K562 (cell line): Measurements from ENCODE around the gene YIF1A. TPM values are rescaled to one million over a fixed set of nuclear protein-coding genes. Genes with fewer than 3 reads are reported as not detected.

Experiments used
- ARID1B ChIP-seq: fragments of 450-650 bp; IDR thresholded peaks from 2 replicates; pipeline ENCODE4 v1.6.1; 2016; ENCODE audit warnings: antibody characterized with exemption, mild to moderate bottlenecking, inconsistent platforms
- FIP1L1 ChIP-seq: fragments of 200-400 bp; formaldehyde crosslinking; IDR thresholded peaks from 2 replicates; pipeline ENCODE4 v1.6.1; 2018; ENCODE audit warnings: mild to moderate bottlenecking, low read depth, low read length; ENCODE audit not compliant: poor library complexity, severe bottlenecking
- GTF3C2 ChIP-seq: IDR thresholded peaks from 3 replicates; pipeline ENCODE4 v1.6.1; 2011; ENCODE audit warnings: borderline replicate concordance, mild to moderate bottlenecking, moderate library complexity; ENCODE audit not compliant: insufficient read length; ENCODE audit errors: extremely low read depth
- HDAC3 ChIP-seq: fragments of 450-650 bp; IDR thresholded peaks from 2 replicates; pipeline ENCODE4 v1.6.1; 2018; ENCODE audit warnings: borderline replicate concordance, mild to moderate bottlenecking, moderate library complexity; ENCODE audit not compliant: partially characterized antibody
- IRF1 ChIP-seq: sonication (generic); formaldehyde crosslinking; IDR thresholded peaks from 2 replicates; pipeline ENCODE4 v1.8.0; 2022; ENCODE audit warnings: missing genetic modification reagents, mild to moderate bottlenecking, borderline replicate concordance
- KLF13 ChIP-seq: fragments of 450-650 bp; IDR thresholded peaks from 2 replicates; pipeline ENCODE4 v1.6.1; 2016; ENCODE audit warnings: missing genetic modification characterization, low read depth, mild to moderate bottlenecking, missing compliant biosample characterization, moderate library complexity, borderline replicate concordance
- MCM3 ChIP-seq: fragments of 450-650 bp; IDR thresholded peaks from 2 replicates; pipeline ENCODE4 v1.6.1; 2016
- NBN ChIP-seq: fragments of 450-650 bp; IDR thresholded peaks from 2 replicates; pipeline ENCODE4 v1.6.1; 2016; ENCODE audit warnings: low read depth, mild to moderate bottlenecking
- NFATC3 ChIP-seq: fragments of 450-650 bp; IDR thresholded peaks from 2 replicates; pipeline ENCODE4 v1.6.1; 2017; ENCODE audit warnings: mild to moderate bottlenecking
- PHF20 ChIP-seq: fragments of 450-650 bp; IDR thresholded peaks from 2 replicates; pipeline ENCODE4 v1.6.1; 2018; ENCODE audit not compliant: partially characterized antibody
- THAP12 ChIP-seq: fragments of 250-450 bp; sonication (Bioruptor Pico); IDR thresholded peaks from 2 replicates; pipeline ENCODE4 v1.9.0; 2021; ENCODE audit warnings: mild to moderate bottlenecking, inconsistent platforms
- USF1 ChIP-seq: sonication (generic); formaldehyde crosslinking; IDR thresholded peaks from 2 replicates; pipeline ENCODE4 v1.9.0; 2022; ENCODE audit warnings: mild to moderate bottlenecking, missing genetic modification reagents
- ZBTB2 ChIP-seq: fragments of 450-650 bp; IDR thresholded peaks from 2 replicates; pipeline ENCODE4 v1.6.1; 2016; ENCODE audit warnings: antibody characterized with exemption
- ZNF12 ChIP-seq: sonication (generic); formaldehyde crosslinking; IDR thresholded peaks from 2 replicates; pipeline ENCODE4 v1.4.0; 2020; ENCODE audit warnings: mild to moderate bottlenecking, missing genetic modification reagents
- ZNF644 ChIP-seq: fragments of 200-800 bp; sonication (Bioruptor generic); IDR thresholded peaks from 2 replicates; pipeline ENCODE4 v1.6.1; 2016; ENCODE audit warnings: low read depth, missing genetic modification characterization, missing compliant biosample characterization
- polyA plus RNA-seq, 8 experiments: library from polyadenylated mRNA; depleted of rRNA in 4 of 8; stranded (reverse) in 5 of 8; unstranded in 3 of 8; fragments of >200 nt; fragmentation: Nextera tagmentation in 2 of 8; fragmentation: Illumina TruSeq in 1 of 8; extraction: Ambion mirVana in 2 of 8; extraction: Trizol in 1 of 8; gene quantifications; 2 replicates each; pipeline versions ENCODE4 v1.2.1 to v1.2.3, GENCODE V29; 2011 to 2014; ENCODE audit warnings: inconsistent platforms in 1 of 8, missing spikeins in 1 of 8
- total RNA-seq, 7 experiments: library from RNA; depleted of rRNA in 6 of 7; stranded (reverse); fragments of >200 nt in 6 of 7; fragmentation: Illumina TruSeq in 2 of 7; extraction: Trizol in 2 of 7; gene quantifications; 2 replicates each; pipeline versions ENCODE4 v1.2.1 to v1.2.3, GENCODE V29; 2011 to 2021; ENCODE audit warnings: low replicate concordance in 1 of 7

The YIF1A gene
- total and polyA plus RNA-seq, 9 of the 15 experiments (the other 6 are each of a cell fraction or from before 2014, with no cell fraction given): 8.6 to 121 (median 77.2) TPM

GRCh38 chr11:66282468-66283455, 6.2 kb downstream of the YIF1A start (continued):
- TF ChIP-seq IRF1 (CRISPR knock-in tag): no peak
- no peak for TF ChIP-seq HDAC3
- no peak for TF ChIP-seq FIP1L1
- TF ChIP-seq ZBTB2: no peak
- TF ChIP-seq NFATC3: no peak
- TF ChIP-seq ZNF644 (tag): no peak
- TF ChIP-seq GTF3C2: no peak
- no peak for TF ChIP-seq NBN
- no peak for TF ChIP-seq ZNF12 (CRISPR knock-in tag)
- no peak for TF ChIP-seq THAP12 (CRISPR knock-in tag)
- TF ChIP-seq KLF13 (tag): no peak
- TF ChIP-seq MCM3: no peak
- no peak for TF ChIP-seq USF1
- TF ChIP-seq ARID1B: no peak
- no peak for TF ChIP-seq PHF20
